KMS-11 (cell line): ENCODE results near the gene ZSWIM7.

Source experiments
- H2AFZ ChIP-seq: fragments of 200-600 bp; sonication (generic); 2 replicates; pipeline ENCODE4 v1.6.1; 2016; ENCODE audit warnings: antibody characterized with exemption, mixed run types, low read depth
- H3K27ac ChIP-seq: fragments of 200-600 bp; sonication (generic); 2 replicates; pipeline ENCODE4 v1.6.1; 2016; ENCODE audit warnings: mild to moderate bottlenecking, mixed run types
- H3K27me3 ChIP-seq: fragments of 200-600 bp; sonication (generic); 2 replicates; pipeline ENCODE4 v1.6.1; 2017; ENCODE audit warnings: mild to moderate bottlenecking, low read depth, mixed run types, moderate library complexity; ENCODE audit not compliant: insufficient read depth
- H3K36me3 ChIP-seq: fragments of 200-600 bp; sonication (generic); 2 replicates; pipeline ENCODE4 v1.6.1; 2017; ENCODE audit warnings: mild to moderate bottlenecking, mixed run types; ENCODE audit not compliant: insufficient read depth
- H3K4me1 ChIP-seq: fragments of 200-600 bp; sonication (generic); 2 replicates; pipeline ENCODE4 v1.6.1; 2016; ENCODE audit warnings: mild to moderate bottlenecking, low read depth, mixed run types; ENCODE audit not compliant: poor library complexity, severe bottlenecking
- H3K4me2 ChIP-seq: fragments of 200-600 bp; sonication (generic); 2 replicates; pipeline ENCODE4 v1.7.0; 2016; ENCODE audit warnings: mild to moderate bottlenecking, mixed run types
- H3K4me3 ChIP-seq: fragments of 200-600 bp; sonication (generic); IDR thresholded peaks from 2 replicates; pipeline ENCODE4 v1.6.1; 2017; ENCODE audit warnings: low read depth, low read length, mixed read lengths; ENCODE audit not compliant: insufficient read depth
- H3K79me2 ChIP-seq: fragments of 200-600 bp; sonication (generic); 2 replicates; pipeline ENCODE4 v1.6.1; 2016; ENCODE audit warnings: low read depth, mixed run types; ENCODE audit not compliant: insufficient read depth
- H3K9ac ChIP-seq: fragments of 200-600 bp; sonication (generic); 2 replicates; pipeline ENCODE4 v1.6.1; 2016; ENCODE audit warnings: mild to moderate bottlenecking, mixed run types
- H4K20me1 ChIP-seq: fragments of 200-600 bp; sonication (generic); 2 replicates; pipeline ENCODE4 v1.6.1; 2016; ENCODE audit warnings: mild to moderate bottlenecking, mixed run types; ENCODE audit not compliant: insufficient read depth
- CTCF ChIP-seq: fragments of 200-600 bp; sonication (generic); conservative IDR thresholded peaks from 2 replicates; pipeline ENCODE4 v1.6.1; 2017; ENCODE audit warnings: low read depth, mild to moderate bottlenecking, antibody characterized with exemption, low read length, moderate library complexity, mixed read lengths

Gene ZSWIM7

DNA sequence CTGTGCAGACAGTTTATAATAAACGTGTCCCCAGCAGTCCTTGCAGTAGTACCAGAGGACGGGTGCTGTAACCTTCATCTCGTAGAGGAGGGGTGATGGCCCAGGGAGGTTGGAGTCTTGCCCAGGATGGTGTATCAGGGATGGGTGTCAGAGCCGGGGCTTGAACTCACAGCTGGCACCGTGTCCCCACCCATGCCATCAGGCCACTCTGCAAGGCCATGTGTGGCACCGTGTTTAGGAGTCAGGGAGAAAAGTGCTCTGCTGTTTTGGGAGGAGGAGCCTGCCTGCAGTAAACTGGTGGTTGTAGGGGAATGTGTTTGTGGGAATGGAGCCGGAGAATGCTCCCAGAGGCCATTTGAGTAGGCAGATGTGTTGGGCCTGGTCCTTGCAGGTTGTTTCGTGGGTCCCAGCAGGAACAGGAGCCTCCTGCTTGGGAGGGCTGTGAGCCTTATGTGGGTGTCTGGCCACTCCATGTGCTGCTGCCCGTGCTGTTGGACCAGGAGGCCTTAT is 52.8 kb downstream of the ZSWIM7 start:
- Histone ChIP-seq H2AFZ (no peak overlapping the region), H3K79me2 (no peaks in the 10 kb centered on the region), H4K20me1 (no peaks in the 10 kb centered on the region), H3K27ac (no peak overlapping the region), H3K9ac (no peak overlapping the region), H3K27me3 (no peaks in the 10 kb centered on the region), H3K4me2 (no peak overlapping the region), H3K4me3 (no peak overlapping the region), H3K4me1 (no peaks in the 10 kb centered on the region), H3K36me3 (no peaks in the 10 kb centered on the region)
- TF ChIP-seq CTCF: no peak

GRCh38 chr17:15945527-15946191 is 53.8 kb downstream of the ZSWIM7 start:
- no peak overlapping the region for H3K27ac ChIP-seq
- no peak overlapping the region for H3K9ac ChIP-seq
- no peaks in the 10 kb centered on the region for H3K79me2 ChIP-seq
- H3K4me1 ChIP-seq: no peaks in the 10 kb centered on the region
- no peaks in the 10 kb centered on the region for H3K36me3 ChIP-seq
- H3K27me3 ChIP-seq: no peaks in the 10 kb centered on the region
- no peak overlapping the region for H3K4me3 ChIP-seq
- no peaks in the 10 kb centered on the region for H4K20me1 ChIP-seq
- no peak overlapping the region for H3K4me2 ChIP-seq
- TF ChIP-seq CTCF: no peak
- H2AFZ ChIP-seq: no peak overlapping the region

- Histone ChIP-seq H3K27me3 (no peaks in the 10 kb centered on the region), H4K20me1 (no peaks in the 10 kb centered on the region), H3K4me3 (no peak within 1 kb of the TSS), H3K4me1 (no peaks in the 10 kb centered on the region), H3K9ac (no peak within 1 kb of the TSS), H3K79me2 (no peaks in the 10 kb centered on the region), H3K36me3 (no peaks in the 10 kb centered on the region), H3K27ac (no peak within 1 kb of the TSS), H3K4me2 (no peak within 1 kb of the TSS), H2AFZ (no peak within 1 kb of the TSS)
- no peak for TF ChIP-seq CTCF
Observed at GRCh38 chr17:15944759-15945526, 54.6 kb downstream of the ZSWIM7 start, which contains the start of gene ADORA2B. TSS of gene ADORA2B (plus strand) at chr17:15945130. CDS start at chr17:15945249, 119 bp downstream.

- no peak for TF ChIP-seq CTCF
- Histone ChIP-seq H3K4me1 (no peaks in the 10 kb centered on the region), H3K4me2 (no peak overlapping the region), H3K36me3 (no peaks in the 10 kb centered on the region), H3K27ac (no peak overlapping the region), H3K79me2 (no peaks in the 10 kb centered on the region), H2AFZ (no peak overlapping the region), H3K9ac (no peak overlapping the region), H3K4me3 (no peak overlapping the region), H4K20me1 (no peaks in the 10 kb centered on the region), H3K27me3 (no peaks in the 10 kb centered on the region)
Observed at GRCh38 chr17:15943971-15944758, 55.3 kb downstream of the ZSWIM7 start.
